C4-2B (cell line): ENCODE results near the gene MFGE8.

ENCODE experiments used
- CTCF ChIP-seq: fragments of 450-650 bp; conservative IDR thresholded peaks from 2 replicates; pipeline ENCODE4 v1.5.1; 2017; ENCODE audit warnings: mild to moderate bottlenecking
- ZFX ChIP-seq: fragments of 450-650 bp; IDR thresholded peaks from 2 replicates; pipeline ENCODE4 v1.6.1; 2017

- no peak for TF ChIP-seq CTCF
- TF ChIP-seq ZFX = no peak
Observed at GRCh38 chr15:88908123-88908522, 5.1 kb downstream of the MFGE8 start.
